Stimulated activated naive CD4-positive, alpha-beta T cell (primary cell): ENCODE data around the gene KCNA10.

Experiments used
- DNase-seq, 6 experiments: peaks; one replicate each; lab custom pipeline; 2025; lab: John Stamatoyannopoulos, UW

The KCNA10 gene

DNA sequence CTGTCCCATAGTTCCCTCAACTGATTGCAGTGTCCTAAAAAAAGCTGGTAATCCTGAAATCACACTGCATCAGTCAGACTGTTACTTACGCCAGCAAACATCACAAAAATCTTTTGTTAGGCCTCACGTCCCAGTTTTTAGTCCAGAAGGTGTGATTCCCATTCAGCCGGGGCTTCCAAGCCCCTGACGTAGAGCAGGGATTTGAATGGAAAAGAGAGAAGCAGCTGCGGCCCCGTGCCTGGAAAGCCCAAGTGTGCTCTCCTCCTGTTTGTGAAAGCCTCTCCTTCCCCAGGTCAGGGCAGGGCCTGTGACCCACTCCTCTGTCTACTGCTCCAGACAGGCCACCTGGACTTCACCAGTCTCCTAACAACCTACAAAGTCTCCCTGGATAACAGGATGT lies 20.7 kb downstream of the KCNA10 start:
- no peak for DNase-seq

DNA sequence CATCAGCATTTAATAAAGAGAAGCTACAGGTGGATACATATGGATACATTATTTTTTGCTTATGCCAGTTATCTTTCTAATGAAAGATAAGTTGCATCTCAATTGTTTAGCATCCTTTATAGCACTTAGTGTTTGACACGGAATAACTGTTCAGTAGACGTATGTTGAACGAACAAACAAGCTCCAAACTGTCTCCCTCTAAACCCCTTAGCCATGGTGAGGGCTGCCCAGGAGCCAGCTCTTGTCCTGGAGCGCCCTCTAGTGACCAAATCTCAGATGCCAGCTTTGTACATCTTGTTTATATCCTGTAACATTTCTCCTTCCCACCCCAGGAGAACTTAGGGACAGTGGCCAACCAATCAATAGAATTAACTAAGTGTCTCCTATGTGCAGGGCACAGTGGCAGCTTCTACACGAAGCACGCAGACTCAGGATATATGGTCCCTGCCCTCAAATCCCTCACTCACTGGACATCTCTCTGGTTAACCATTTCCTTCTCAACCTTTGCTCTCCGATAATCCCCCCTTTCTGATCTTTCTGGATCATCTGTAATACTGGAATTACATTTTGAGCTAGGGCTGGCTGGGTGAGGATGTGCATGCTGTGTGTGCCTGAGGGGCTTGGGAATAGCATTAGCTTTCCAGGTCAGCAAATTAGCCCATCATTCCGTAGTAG lies 22.9 kb downstream of the KCNA10 start:
- DNase-seq = peak; percentile 42 to 77 (median 61)

GRCh38 chr1:110494522-110495406 lies 24.2 kb downstream of the KCNA10 start:
- no peak for DNase-seq

DNA sequence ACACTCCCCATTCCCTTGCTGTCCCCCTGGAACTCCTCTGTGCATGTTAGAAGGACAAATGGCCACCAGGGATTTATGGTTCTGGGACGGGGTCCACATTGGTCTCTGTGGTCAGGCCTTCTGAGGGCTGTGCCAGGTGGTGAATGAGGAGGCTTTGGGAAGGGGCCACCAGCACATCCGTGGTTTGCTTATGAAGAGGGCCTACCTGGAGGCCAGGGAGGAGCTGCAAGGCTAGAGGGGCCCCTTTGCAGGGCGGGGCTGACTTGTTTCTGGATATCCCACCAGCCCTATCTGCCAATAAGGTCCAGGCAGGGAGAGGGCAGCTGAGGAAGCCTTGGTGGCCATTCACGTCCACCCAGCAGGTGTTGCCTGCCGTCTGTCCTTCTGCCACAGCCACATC lies 24.9 kb downstream of the KCNA10 start:
- no peak for DNase-seq

DNA sequence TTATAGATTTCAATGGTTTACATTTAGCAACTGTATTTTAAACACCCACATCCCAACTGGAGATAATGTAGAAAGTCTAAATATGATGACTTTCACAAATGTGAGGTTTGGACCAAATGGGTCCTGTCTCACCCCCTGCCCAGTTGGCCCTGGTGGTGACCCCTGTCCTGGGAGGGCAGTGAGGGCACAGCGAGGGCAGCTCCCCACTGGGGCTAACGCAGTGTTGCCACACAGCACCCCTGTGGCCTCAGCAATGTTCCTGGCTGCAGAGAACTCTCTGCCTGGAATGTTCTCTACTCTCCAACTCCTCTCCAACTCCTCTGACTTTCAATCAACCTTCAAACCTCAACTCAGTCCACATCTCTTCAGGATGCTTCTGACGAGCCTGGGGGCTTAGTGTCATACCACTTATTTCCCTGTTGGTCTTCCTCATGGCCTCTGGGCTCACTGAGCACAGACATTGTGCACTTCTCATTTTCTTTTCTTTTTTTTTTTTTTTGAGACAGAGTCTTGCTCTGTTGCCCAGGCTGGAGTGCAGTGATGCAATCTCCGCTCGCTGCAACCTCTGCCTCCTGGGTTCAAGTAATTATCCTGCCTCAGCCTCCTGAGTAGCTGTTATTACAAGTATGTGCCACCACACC lies 25.8 kb downstream of the KCNA10 start:
- no peak for DNase-seq

DNA sequence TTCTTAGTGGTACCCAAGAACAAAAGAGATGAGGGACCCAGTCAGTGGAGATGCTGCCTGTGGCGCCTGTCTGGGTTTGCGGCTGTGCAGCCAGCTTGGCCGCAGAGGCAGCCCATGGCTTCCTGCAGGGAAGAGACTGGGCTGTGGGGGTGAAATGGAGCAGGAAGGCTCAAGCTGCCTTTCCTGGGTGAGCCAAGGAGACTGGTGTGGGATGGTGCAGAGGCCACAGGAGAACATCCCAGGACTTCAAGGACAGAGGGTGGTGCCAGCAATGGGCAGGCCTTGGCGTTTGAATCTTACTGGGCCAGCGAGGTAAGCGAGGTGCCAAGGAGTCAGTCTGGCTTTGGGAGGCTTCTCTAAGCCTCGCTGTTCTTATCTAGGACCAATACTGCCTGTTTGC lies 26.4 kb downstream of the KCNA10 start:
- DNase-seq = no peak

- DNase-seq = no peak
These were observed 28.1 kb downstream of the KCNA10 start for GRCh38 chr1:110490791-110491451.

DNA sequence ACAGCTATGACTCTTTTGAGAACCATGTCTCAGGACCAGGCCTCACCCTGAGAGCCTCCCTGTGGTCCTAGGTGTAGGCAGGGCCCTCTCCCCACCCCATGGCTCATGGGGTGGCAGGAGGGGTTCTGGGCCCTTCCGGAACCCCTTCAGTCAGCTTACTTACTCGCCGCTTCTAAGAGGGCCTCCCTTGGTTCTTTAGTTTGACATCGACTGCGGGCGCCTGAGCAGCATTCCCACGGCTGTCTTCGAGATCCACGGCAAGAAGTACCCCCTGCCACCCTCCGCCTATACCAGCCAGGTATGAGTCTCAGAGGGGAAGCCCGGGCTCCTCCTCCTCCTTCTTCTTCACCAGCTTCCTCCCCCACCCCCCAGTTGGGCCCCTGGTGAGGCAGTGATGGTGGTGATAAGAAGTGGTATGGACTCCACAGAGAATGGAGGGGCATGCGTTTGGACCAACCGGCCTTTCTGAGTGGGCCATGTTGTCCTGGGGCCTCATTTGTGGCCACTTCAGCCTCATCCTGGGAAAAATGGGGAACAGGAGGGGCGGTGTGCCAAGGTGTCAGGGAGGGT lies 28.9 kb downstream of the KCNA10 start:
- no peak for DNase-seq

GRCh38 chr1:110489406-110489805 lies 29.6 kb downstream of the KCNA10 start:
- no peak for DNase-seq

DNA sequence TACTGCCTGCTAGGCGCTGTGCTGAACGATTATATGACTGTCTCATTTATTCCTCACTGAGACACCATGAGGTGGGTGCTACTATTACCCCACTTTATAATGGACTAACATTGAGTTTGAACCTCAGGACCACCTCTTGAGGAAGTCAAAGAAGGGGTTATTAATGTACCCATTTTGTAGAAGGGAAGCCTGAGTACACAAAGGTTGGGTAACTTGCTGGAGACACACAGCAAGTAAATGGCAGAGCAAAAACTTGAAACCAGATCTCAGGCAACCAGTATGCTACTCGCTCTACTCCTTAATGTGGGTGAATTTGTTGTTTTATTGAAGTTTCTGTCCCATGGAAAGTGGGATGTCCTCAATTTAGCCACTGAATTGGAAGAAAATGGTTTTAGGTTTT lies 30.1 kb downstream of the KCNA10 start:
- DNase-seq = no peak

GRCh38 chr1:110488161-110488560 lies 30.8 kb downstream of the KCNA10 start:
- DNase-seq = no peak

DNA sequence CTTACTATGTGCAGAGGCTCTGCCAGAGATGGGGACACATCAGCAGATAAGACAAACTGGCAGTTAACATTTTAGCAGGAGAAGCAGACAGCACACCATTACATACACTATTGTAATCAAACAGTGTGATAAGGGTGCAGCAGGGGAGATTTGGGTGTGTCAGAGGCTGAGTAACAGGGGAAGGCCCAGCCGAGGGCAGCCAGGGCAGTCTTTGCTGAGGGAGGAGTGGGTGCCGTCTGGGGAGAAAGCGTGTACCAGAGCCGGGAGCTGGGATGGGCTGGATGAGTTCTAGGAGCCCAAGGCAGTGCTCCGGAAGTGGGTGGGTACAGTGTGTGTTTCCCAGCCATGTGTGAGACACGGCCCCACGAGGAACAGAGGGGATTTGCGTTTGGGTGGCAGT lies 31.2 kb downstream of the KCNA10 start:
- DNase-seq = no peak

DNA sequence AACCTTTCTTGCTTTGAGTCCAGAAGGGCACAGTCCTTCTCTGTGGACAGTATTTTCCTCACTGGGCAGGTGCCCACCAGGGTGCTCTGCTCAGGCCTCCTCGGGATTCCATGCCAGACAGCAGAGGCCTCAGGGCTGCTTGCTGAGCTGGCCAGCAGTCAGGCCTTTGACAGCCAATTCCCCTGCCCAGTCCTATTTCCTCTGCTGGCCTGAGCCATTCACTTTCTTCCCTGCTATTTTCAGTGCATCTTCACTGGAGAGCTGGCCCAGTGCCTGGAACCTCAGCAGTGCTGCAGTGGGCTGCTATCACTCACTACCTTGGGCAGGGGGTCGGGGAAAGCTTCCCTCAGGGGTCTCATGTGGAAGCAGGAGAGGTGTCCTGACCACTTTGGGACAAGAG lies 33.2 kb downstream of the KCNA10 start:
- DNase-seq = no peak

- no peak for DNase-seq
These were observed 34.2 kb downstream of the KCNA10 start for GRCh38 chr1:110484801-110485200.

GRCh38 chr1:110483308-110483685 lies 35.7 kb downstream of the KCNA10 start:
- no peak for DNase-seq

DNA sequence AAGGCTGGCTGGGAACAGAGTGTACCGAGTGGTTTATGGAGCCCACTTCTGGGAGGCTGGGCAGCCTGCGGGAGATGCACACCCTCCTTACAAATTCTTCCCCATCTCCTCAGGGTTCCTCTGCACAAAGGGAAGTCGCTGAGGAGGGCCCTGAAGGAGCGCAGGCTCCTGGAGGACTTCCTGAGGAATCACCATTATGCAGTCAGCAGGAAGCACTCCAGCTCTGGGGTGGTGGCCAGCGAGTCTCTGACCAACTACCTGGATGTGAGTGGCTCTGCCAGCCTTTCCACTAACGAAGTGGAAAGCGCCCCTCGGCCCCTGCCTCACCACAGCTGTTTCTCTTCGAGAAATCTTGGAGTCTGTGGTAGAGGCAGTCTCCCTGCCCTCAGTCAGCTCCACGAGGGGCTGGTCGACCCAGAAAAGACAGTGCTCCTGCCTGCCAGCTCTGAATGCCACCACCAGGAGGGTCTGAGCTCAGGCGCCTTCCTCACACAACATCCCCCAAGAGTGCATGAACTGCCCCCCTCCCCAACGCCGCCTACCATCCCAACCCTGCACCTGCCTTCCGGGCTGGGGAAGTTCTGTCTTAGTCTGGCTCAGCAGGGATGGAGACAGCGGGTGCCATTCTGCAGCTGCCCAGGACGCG lies 36.2 kb downstream of the KCNA10 start:
- DNase-seq = no peak

GRCh38 chr1:110481968-110482623 lies 36.9 kb downstream of the KCNA10 start:
- DNase-seq = no peak

DNA sequence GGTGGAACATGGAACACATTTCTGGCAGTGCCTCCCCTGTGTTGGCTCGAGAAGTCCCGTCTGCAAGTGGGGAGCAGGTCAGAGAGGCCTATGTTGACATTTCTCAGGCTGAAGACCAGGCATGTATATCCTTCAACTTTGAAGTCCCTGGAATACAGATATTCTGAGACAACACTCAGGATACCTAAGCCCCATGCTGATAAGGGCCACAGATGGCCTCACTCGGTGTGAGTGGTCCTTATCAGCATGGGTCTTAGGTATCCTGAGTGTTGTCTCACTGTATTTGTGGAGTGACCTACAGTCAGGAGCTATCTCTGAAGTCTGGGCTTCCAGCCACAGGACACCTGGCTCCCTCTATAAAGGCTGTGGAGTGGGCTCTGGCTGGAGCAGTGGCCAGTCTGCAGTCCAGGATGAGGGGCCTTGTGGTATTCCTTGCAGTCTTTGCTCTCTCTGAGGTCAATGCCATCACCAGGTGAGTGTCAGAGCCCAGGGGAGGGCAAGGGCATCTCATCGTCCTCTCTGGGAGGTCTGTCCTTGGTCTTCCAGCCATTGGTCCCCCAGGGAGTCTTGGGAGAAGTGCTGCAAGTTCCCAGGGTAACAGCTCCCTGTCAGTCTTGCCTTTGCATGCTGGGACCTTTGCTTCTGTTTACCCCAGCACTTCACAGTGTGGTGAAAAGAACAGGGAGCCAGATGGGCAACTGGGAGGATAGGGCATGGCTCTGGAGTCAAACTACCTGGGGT lies 38.4 kb downstream of the KCNA10 start:
- DNase-seq = no peak

DNA sequence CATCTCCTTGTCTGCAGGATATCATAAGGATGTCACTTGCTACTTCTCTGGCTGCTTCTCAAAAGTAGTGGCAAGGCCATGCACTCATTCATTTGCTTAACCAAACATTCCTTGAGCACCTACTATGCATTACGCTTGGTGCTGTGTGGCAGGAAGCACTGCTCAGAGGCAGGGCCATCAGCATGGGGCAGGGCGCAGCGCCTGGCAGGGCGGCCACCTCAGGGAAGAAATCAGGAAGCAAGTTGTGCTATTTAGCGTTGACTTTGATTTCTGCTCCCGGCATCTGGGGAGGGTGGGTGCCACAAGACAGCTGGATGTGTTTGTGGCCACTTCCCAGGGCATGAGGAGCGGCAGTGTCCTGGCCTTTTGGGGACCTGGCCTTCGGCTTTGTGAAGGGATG lies 40.1 kb downstream of the KCNA10 start:
- DNase-seq = no peak

DNA sequence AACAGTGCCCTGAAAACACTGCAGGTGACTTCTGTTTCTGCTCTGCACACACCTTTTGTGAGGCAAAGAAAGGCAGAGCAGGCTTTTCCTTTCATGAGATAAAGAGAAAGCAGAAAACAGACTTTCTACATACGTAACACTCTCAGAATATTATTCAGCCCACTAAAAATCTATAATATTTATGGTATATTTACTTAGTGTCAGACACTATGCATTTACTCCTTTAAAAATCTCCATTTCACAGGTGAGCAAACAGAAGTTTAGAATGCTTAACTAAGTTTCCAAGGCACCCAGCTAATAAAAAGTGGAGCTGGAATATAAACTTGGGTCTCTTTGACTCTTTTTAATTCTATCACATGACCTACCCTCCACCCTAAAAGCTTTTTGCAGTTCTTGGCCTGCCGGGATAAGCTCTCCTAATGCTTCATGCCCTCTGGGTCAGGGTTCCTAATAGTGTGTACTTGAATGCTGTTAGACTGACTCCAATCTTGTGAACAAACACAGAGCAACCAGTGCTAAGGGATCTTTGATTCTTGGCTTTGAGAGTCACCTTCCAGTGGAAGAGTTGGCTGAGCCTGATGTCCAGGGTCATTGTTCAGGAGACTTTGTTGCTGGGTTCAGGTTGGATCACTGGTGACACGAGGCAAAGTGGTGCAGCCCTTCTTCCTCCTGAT lies 40.9 kb downstream of the KCNA10 start:
- DNase-seq = no peak
